ENCODE results near the gene PNLIPRP1. TPM values are rescaled to one million over a fixed set of nuclear protein-coding genes. Genes with fewer than 3 reads are reported as not detected.

PNLIPRP1 gene
- total RNA-seq, 1 experiment from 2014 or later: not detected

GRCh38 chr10:116598329-116598728 is 7.6 kb downstream of the PNLIPRP1 start:
- peaks cover 11 to 14% of the 10 kb centered on the region in 2 experiments for H3K4me1 Mint-ChIP-seq

More at GRCh38 chr10:116598329-116598728, 7.6 kb downstream of the PNLIPRP1 start:
- Histone ChIP-seq H3K18ac (ENCODE audit: insufficient read length, low read depth, low read length) (no peak overlapping the region), H3K4ac (ENCODE audit: low read depth, low read length) (no peak overlapping the region), H3K9ac (ENCODE audit: extremely low read depth, insufficient read length, low read length) (no peak overlapping the region), H3K4me2 (ENCODE audit: insufficient read depth, insufficient read length, low read length) (no peak overlapping the region), H4K20me1 (ENCODE audit: control insufficient read depth, insufficient read depth, insufficient read length) (no peaks in the 10 kb centered on the region), H4K8ac (replicated peaks; ENCODE audit: insufficient read length, low read depth, low read length) (no peak overlapping the region), H2AFZ (ENCODE audit: low read length) (no peak overlapping the region), H2BK120ac (ENCODE audit: low read depth, low read length, poor library complexity, severe bottlenecking) (no peak overlapping the region), H3K27ac (ENCODE audit: insufficient read length, low read depth, low read length) (no peak overlapping the region), H3K23ac (ENCODE audit: insufficient read length, low read depth, low read length) (no peak overlapping the region), H3K9me3 (ENCODE audit: control insufficient read depth, low read depth, low read length) (no peaks in the 10 kb centered on the region), H2BK20ac (ENCODE audit: low read depth, low read length, poor library complexity, severe bottlenecking) (no peak overlapping the region), H3K27me3 (ENCODE audit: insufficient read depth, low read length) (no peaks in the 10 kb centered on the region; the same call in 1 of the 2 replicates), H2BK15ac (ENCODE audit: low read depth, low read length) (no peak overlapping the region), H3K14ac (ENCODE audit: insufficient read depth, low read length) (no peak overlapping the region), H2BK5ac (ENCODE audit: insufficient read length, low read length) (no peak overlapping the region), H4K91ac (ENCODE audit: insufficient read length, low read depth, low read length) (no peak overlapping the region), H3K79me1 (ENCODE audit: insufficient read depth, low read depth, low read length, poor library complexity, severe bottlenecking) (no peaks in the 10 kb centered on the region), H3K56ac (ENCODE audit: insufficient read length, low read depth, low read length) (no peak overlapping the region), H3T11ph (ENCODE audit: low read length) (no peak overlapping the region), H3K23me2 (ENCODE audit: insufficient read length, low read depth, low read length, poor library complexity, severe bottlenecking) (no peaks in the 10 kb centered on the region), H3K4me1 (ENCODE audit: insufficient read depth, low read length) (no peaks in the 10 kb centered on the region), H4K5ac (ENCODE audit: insufficient read length, low read depth, low read length) (no peak overlapping the region), H2BK12ac (ENCODE audit: insufficient read length, low read depth, low read length) (no peak overlapping the region), H3K79me2 (ENCODE audit: insufficient read depth, low read length) (no peaks in the 10 kb centered on the region), H2AK5ac (ENCODE audit: insufficient read length, low read length) (no peak overlapping the region)
- no peaks in the 10 kb centered on the region for H3K36me3 Mint-ChIP-seq (ENCODE audit: insufficient read depth in 1 of 3, low read depth in 3 of 3)
- H3K27me3 Mint-ChIP-seq (ENCODE audit: low read depth): peaks cover 4% of the 10 kb centered on the region
- H3K9me3 Mint-ChIP-seq: no peaks in the 10 kb centered on the region
- no peak overlapping the region for H3K4me3 Mint-ChIP-seq
- DNase-seq: no peak
- no peak overlapping the region for H3K27ac Mint-ChIP-seq
- TF ChIP-seq, protein P1, sequence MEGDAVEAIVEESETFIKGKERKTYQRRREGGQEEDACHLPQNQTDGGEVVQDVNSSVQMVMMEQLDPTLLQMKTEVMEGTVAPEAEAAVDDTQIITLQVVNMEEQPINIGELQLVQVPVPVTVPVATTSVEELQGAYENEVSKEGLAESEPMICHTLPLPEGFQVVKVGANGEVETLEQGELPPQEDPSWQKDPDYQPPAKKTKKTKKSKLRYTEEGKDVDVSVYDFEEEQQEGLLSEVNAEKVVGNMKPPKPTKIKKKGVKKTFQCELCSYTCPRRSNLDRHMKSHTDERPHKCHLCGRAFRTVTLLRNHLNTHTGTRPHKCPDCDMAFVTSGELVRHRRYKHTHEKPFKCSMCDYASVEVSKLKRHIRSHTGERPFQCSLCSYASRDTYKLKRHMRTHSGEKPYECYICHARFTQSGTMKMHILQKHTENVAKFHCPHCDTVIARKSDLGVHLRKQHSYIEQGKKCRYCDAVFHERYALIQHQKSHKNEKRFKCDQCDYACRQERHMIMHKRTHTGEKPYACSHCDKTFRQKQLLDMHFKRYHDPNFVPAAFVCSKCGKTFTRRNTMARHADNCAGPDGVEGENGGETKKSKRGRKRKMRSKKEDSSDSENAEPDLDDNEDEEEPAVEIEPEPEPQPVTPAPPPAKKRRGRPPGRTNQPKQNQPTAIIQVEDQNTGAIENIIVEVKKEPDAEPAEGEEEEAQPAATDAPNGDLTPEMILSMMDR (conservative IDR thresholded peaks at IDR 0.05): no peak

All from H9 (cell line).